ENCODE results near the gene PRELP.

PRELP gene

DNA sequence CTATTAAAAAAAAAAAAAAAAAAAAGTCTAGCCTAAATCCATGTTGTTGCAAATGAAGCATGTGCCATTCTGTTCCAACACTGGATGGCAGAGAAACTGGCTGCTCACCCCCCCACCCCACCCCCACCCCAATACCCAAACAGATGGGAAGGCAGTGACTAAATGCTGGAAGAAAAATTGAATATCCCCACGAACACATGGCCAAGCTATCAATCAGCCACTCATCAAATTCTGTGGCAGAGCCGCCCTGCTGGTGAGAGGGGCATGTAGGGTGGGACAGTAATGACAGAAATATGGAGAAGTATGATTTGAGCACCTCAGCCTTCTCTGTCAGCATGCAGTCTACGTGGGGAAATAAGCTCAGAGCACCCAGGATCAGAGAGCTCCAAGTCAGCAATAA lies 52.5 kb downstream of the PRELP start:
- no peak for DNase-seq

GRCh38 chr1:203528976-203529835 lies 53.6 kb downstream of the PRELP start:
- no peak for DNase-seq

GRCh38 chr1:203531063-203531462 lies 55.5 kb downstream of the PRELP start:
- no peak for DNase-seq

GRCh38 chr1:203534012-203534411 lies 58.4 kb downstream of the PRELP start:
- no peak for DNase-seq

GRCh38 chr1:203534526-203534925 lies 58.9 kb downstream of the PRELP start:
- no peak for DNase-seq

DNA sequence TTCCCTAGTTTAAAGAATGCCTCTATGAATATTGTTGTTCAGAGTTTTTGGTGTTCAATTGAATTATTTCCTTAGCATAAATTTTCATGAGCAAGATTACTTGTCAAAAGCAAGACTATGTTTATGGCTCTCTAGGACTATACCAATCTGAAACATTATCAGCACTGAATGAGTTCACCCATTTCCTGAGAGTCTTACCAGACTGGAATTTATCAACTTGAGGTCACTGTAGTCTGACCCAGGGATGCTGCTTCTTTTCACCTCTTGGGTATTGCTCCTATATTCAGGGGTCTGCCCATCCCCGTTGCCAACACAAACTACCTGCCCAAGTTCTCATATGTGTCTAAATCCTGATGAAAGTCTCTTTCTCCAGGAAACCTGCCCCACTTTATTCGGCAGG lies 61.0 kb downstream of the PRELP start:
- no peak for DNase-seq

DNA sequence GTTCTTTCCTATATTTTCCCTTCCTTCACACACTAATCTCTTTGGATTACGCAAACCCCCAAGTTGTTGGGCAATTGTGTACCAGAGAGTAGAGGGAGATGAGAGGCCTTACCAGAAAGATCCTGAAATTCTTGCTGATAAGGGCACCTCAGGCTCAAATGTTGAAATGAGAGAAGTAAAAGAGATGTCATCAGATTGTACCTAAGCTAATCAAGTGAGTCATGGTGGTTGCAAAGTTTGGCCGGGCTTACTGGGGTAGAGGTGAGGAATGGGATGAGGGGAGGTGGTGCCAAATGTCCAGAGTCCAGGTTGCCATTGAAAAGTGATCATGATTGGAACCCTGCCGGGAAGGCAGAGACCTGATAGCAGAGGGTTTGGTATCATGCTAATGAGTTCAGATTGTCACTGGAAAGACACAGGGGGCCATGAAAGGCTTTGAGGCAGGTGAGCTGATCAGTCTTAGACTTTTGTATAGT lies 61.4 kb downstream of the PRELP start:
- no peak for DNase-seq

GRCh38 chr1:203537806-203538464 lies 62.3 kb downstream of the PRELP start:
- DNase-seq = no peak

- DNase-seq = no peak
These were observed 63.1 kb downstream of the PRELP start for GRCh38 chr1:203538726-203539125.

DNA sequence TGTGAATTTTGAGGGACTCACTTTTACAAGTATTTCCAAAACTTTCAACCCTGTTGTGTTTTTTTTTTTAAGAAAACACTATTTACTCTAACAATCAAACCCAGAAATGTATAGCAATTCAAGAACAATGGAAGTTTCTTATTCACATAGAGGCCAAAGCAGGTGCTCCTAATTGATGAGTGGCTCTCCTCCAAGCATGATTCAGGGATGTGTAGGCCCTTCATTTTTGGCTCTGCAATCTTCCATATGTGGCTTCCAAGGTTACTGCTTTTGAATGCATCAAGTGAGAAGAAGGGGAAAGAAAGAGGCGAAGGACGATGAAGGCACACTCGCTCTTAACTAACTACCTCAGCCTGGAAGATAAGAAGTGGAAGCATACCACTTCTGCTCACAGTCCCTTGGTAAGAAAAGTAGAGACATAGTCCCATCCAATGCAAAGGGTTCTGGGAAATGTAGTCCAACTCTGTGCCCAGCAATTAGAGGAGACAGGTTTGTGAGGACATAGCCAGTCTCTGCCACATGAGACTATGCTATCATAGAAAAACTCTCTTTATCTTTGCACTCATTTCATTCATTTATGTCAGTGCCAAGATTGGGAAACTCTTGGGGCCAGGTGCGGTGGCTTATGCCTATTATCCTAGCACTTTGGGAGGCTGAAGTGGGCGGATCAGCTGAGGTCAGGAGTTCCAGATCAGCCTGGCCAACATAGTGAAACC lies 64.4 kb downstream of the PRELP start:
- no peak for DNase-seq
